ENCODE measurements around the gene RNF222. TPM values are rescaled to one million over a fixed set of nuclear protein-coding genes. Genes with fewer than 3 reads are reported as not detected.

RNF222 gene
- total RNA-seq, 2 donors from 2014 or later, result not detected

DNA sequence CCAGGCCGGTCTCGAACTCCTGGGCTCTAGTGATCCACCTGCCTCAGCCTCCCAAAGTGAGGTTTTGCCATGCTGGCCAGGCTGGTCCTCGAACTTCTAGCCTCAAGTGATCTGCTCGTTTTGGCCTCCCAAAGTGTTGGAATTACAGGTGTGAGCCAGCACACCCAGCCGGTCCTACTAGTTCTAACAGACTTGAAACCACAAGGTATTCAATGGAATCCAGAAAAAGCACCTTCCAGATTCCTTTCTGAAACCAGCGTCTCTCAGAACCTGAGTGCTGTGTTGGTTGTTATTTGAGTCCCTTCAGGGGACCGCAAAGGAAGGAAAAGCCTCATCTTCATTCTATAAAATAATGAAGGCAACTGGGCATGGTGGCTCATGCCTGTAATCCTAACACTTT lies 25.2 kb downstream of the RNF222 start:
- H3K27me3 Mint-ChIP-seq (ENCODE audit: insufficient read depth), result no peaks in the 10 kb centered on the region
- Histone ChIP-seq H3K4me3 (ENCODE audit: low read length) (no peak overlapping the region), H3K36me3 (ENCODE audit: control insufficient read depth, insufficient read depth, low read length) (peaks cover 25% of the 10 kb centered on the region), H3K27me3 (ENCODE audit: control insufficient read depth, insufficient read depth, low read length, poor library complexity, severe bottlenecking) (no peaks in the 10 kb centered on the region), H3K4me1 (ENCODE audit: control insufficient read depth, insufficient read depth, low read length) (no peaks in the 10 kb centered on the region), H3K9me3 (ENCODE audit: control insufficient read depth, low read length) (no peaks in the 10 kb centered on the region), H3K9ac (ENCODE audit: extremely low read depth, low read length, poor library complexity, severe bottlenecking) (no peak overlapping the region), H3K27ac (ENCODE audit: low read depth, low read length) (no peak overlapping the region)
- no peak for TF ChIP-seq CTCF (conservative IDR thresholded peaks at IDR 0.05)
- no peak overlapping the region for H3K27ac Mint-ChIP-seq
- H3K9me3 Mint-ChIP-seq, result peaks cover 6% of the 10 kb centered on the region
- peaks cover 60% of the 10 kb centered on the region for H3K36me3 Mint-ChIP-seq (ENCODE audit: low read depth)
- H3K4me3 Mint-ChIP-seq, result no peak overlapping the region
- DNase-seq, result no peak
- peaks cover 14% of the 10 kb centered on the region for H3K4me1 Mint-ChIP-seq
- WGBS, 2 experiments (ENCODE audit: insufficient coverage in 1 of 2, insufficient read length in 1 of 2), result 85 to 92% methylated on average over 5 to 7 of the region's 7 CpGs

DNA sequence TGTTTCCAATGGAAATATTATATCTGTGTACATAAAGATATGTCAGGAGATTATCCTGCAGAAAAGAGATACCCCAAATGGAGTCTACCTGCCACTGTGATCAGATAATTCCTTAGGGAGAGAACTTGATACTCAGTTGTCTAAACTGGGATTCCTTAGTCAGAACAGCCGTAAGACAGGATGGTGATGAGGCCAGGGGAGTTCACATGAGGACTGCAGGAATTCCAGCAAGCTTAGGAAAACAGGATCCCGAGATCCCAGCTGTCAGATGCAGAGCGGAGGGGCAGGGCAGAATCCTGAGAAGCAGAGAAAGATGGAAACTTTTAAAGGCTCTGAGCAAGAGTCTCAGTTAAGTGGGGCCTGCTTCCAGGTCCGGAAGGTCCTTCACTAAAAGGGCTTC lies 25.8 kb downstream of the RNF222 start:
- Histone ChIP-seq H3K4me1 (ENCODE audit: control insufficient read depth, insufficient read depth, low read length) (no peaks in the 10 kb centered on the region), H3K9ac (ENCODE audit: extremely low read depth, low read length, poor library complexity, severe bottlenecking) (no peak overlapping the region), H3K27ac (ENCODE audit: low read depth, low read length) (no peak overlapping the region), H3K27me3 (ENCODE audit: control insufficient read depth, insufficient read depth, low read length, poor library complexity, severe bottlenecking) (no peaks in the 10 kb centered on the region), H3K4me3 (ENCODE audit: low read length) (no peak overlapping the region), H3K9me3 (ENCODE audit: control insufficient read depth, low read length) (no peaks in the 10 kb centered on the region), H3K36me3 (ENCODE audit: control insufficient read depth, insufficient read depth, low read length) (peaks cover 19% of the 10 kb centered on the region)
- H3K4me3 Mint-ChIP-seq, result no peak overlapping the region
- no peaks in the 10 kb centered on the region for H3K27me3 Mint-ChIP-seq (ENCODE audit: insufficient read depth)
- DNase-seq, result no peak
- 90 to 93% methylated on average over 3 to 4 of the region's 4 CpGs for WGBS, 2 experiments (ENCODE audit: insufficient coverage in 1 of 2, insufficient read length in 1 of 2)
- TF ChIP-seq CTCF (conservative IDR thresholded peaks at IDR 0.05), result no peak
- H3K36me3 Mint-ChIP-seq (ENCODE audit: low read depth), result peaks cover 54% of the 10 kb centered on the region
- peaks cover 6% of the 10 kb centered on the region for H3K9me3 Mint-ChIP-seq
- no peak overlapping the region for H3K27ac Mint-ChIP-seq
- peaks cover 13% of the 10 kb centered on the region for H3K4me1 Mint-ChIP-seq

DNA sequence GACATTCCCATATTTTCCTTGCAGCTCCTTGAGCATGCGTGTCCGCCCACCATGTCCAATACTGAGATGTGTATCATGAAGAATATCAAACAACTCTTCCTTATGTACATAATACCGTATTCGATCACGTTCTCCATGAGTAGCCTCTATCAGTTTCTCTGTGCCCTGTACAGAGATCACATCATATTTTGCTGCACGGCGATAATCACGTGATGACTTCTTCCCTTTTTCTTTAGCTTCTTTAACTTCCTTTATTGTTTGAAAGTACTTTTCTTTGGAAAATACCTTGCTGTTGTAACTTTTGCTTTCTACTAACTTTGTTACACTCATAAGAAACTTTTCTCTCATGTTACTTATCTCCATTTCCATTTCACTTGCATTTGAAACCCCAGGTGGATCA lies 27.7 kb downstream of the RNF222 start:
- H3K4me3 Mint-ChIP-seq, result no peak overlapping the region
- TF ChIP-seq CTCF (conservative IDR thresholded peaks at IDR 0.05), result no peak
- 94 to 97% methylated on average over 8 of the region's 8 CpGs for WGBS, 2 experiments (ENCODE audit: insufficient coverage in 1 of 2, insufficient read length in 1 of 2)

More for the DNA sequence above, 27.7 kb downstream of the RNF222 start:
- no peak overlapping the region for H3K27ac Mint-ChIP-seq
- Histone ChIP-seq H3K36me3 (ENCODE audit: control insufficient read depth, insufficient read depth, low read length) (peaks cover 17% of the 10 kb centered on the region), H3K27ac (ENCODE audit: low read depth, low read length) (no peak overlapping the region), H3K4me3 (ENCODE audit: low read length) (no peak overlapping the region), H3K9ac (ENCODE audit: extremely low read depth, low read length, poor library complexity, severe bottlenecking) (no peak overlapping the region), H3K9me3 (ENCODE audit: control insufficient read depth, low read length) (no peaks in the 10 kb centered on the region), H3K27me3 (ENCODE audit: control insufficient read depth, insufficient read depth, low read length, poor library complexity, severe bottlenecking) (no peaks in the 10 kb centered on the region), H3K4me1 (ENCODE audit: control insufficient read depth, insufficient read depth, low read length) (no peaks in the 10 kb centered on the region)
- H3K36me3 Mint-ChIP-seq (ENCODE audit: low read depth), result peaks cover 52% of the 10 kb centered on the region
- peaks cover 4% of the 10 kb centered on the region for H3K9me3 Mint-ChIP-seq
- H3K4me1 Mint-ChIP-seq, result peaks cover 8% of the 10 kb centered on the region
- H3K27me3 Mint-ChIP-seq (ENCODE audit: insufficient read depth), result no peaks in the 10 kb centered on the region
- no peak for DNase-seq
